Mesenchymal stem cell (in vitro differentiated cells and primary cell): ENCODE data around the gene NLRP3.

ENCODE experiments used
- DNase-seq: peaks from one replicate; pipeline ENCODE4 v3.0.0-alpha.2; 2013
- H2AFZ ChIP-seq: one replicate; pipeline ENCODE4 v1.6.1; 2013; ENCODE audit warnings: low read depth, mild to moderate bottlenecking, control low read depth, inconsistent platforms, low read length, moderate library complexity
- H2AK5ac ChIP-seq: 2 replicates; pipeline ENCODE4 v1.6.1; 2013; ENCODE audit warnings: low read length, moderate library complexity, mild to moderate bottlenecking, inconsistent platforms; ENCODE audit not compliant: severe bottlenecking
- H2BK120ac ChIP-seq: one replicate; pipeline ENCODE4 v1.6.1; 2013; ENCODE audit warnings: low read depth, mild to moderate bottlenecking, inconsistent platforms, low read length, moderate library complexity
- H2BK12ac ChIP-seq, 2 experiments: one replicate each; pipeline ENCODE4 v1.6.1; 2013; ENCODE audit warnings: inconsistent platforms in 2 of 2, low read length in 2 of 2, mild to moderate bottlenecking in 2 of 2, moderate library complexity in 2 of 2, control low read depth in 1 of 2
- H2BK15ac ChIP-seq: one replicate; pipeline ENCODE4 v1.6.1; 2013; ENCODE audit warnings: mild to moderate bottlenecking, low read depth, inconsistent platforms; ENCODE audit not compliant: poor library complexity, severe bottlenecking
- H2BK5ac ChIP-seq: 2 replicates; pipeline ENCODE4 v1.6.1; 2013; ENCODE audit warnings: low read depth, mild to moderate bottlenecking, low read length, control low read depth, inconsistent platforms; ENCODE audit not compliant: poor library complexity, severe bottlenecking
- H3K14ac ChIP-seq, 2 experiments: one replicate each; pipeline ENCODE4 v1.6.1; 2013; ENCODE audit warnings: inconsistent platforms in 2 of 2, low read length in 2 of 2, control low read depth in 1 of 2, mild to moderate bottlenecking in 1 of 2, moderate library complexity in 1 of 2
- H3K18ac ChIP-seq, 2 experiments: one replicate each; pipeline ENCODE4 v1.6.1; 2013; ENCODE audit warnings: inconsistent platforms in 2 of 2, low read length in 2 of 2, control low read depth in 1 of 2, low read depth in 1 of 2, mild to moderate bottlenecking in 1 of 2
- H3K23ac ChIP-seq, 2 experiments: one replicate each; pipeline ENCODE4 v1.6.1; 2013; ENCODE audit warnings: inconsistent platforms in 2 of 2, low read length in 2 of 2, mild to moderate bottlenecking in 2 of 2, moderate library complexity in 2 of 2, control low read depth in 1 of 2
- H3K27ac ChIP-seq: 2 replicates; pipeline ENCODE4 v1.5.1; 2013; ENCODE audit warnings: mild to moderate bottlenecking, moderate library complexity, low read length, control low read depth, inconsistent platforms; ENCODE audit not compliant: poor library complexity, severe bottlenecking
- H3K27me3 ChIP-seq, 2 experiments: 2 replicates each; pipeline versions ENCODE4 v1.6.1 to v1.7.0; 2013; ENCODE audit warnings: low read length in 2 of 2, mild to moderate bottlenecking in 2 of 2, moderate library complexity in 2 of 2, control low read depth in 1 of 2, inconsistent platforms in 1 of 2; ENCODE audit not compliant: control insufficient read depth in 1 of 2, insufficient read depth in 1 of 2
- H3K36me3 ChIP-seq, 2 experiments: 2 replicates each; pipeline versions ENCODE4 v1.6.1 to v1.7.0; 2013; ENCODE audit warnings: low read length in 2 of 2, control low read depth in 1 of 2, inconsistent platforms in 1 of 2, low read depth in 1 of 2, mild to moderate bottlenecking in 1 of 2; ENCODE audit not compliant: insufficient read depth in 2 of 2, control insufficient read depth in 1 of 2
- H3K4ac ChIP-seq, 2 experiments: one replicate each; pipeline ENCODE4 v1.6.1; 2013; ENCODE audit warnings: inconsistent platforms in 2 of 2, low read length in 2 of 2, mild to moderate bottlenecking in 2 of 2, moderate library complexity in 2 of 2, control low read depth in 1 of 2, low read depth in 1 of 2
- H3K4me1 ChIP-seq: 2 replicates; pipeline ENCODE4 v1.6.1; 2013; ENCODE audit warnings: low read depth, low read length, control low read depth; ENCODE audit not compliant: control insufficient read depth, insufficient read depth
- H3K4me2 ChIP-seq: 2 replicates; pipeline ENCODE4 v1.6.1; 2013; ENCODE audit warnings: low read length, mild to moderate bottlenecking, inconsistent platforms; ENCODE audit not compliant: poor library complexity, severe bottlenecking
- H3K4me3 ChIP-seq, 2 experiments: 2 replicates each; pipeline versions ENCODE4 v1.5.1 to v1.7.0; 2013; ENCODE audit warnings: low read length in 2 of 2, mild to moderate bottlenecking in 2 of 2, control low read depth in 1 of 2, low read depth in 1 of 2; ENCODE audit not compliant: insufficient read depth in 1 of 2
- H3K79me1 ChIP-seq: replicated peaks from 2 replicates; pipeline ENCODE4 v1.6.1; 2013; ENCODE audit warnings: mild to moderate bottlenecking, control low read depth, low read length, inconsistent platforms; ENCODE audit not compliant: poor library complexity, severe bottlenecking
- H3K9ac ChIP-seq: 2 replicates; pipeline ENCODE4 v1.7.0; 2013; ENCODE audit warnings: mild to moderate bottlenecking, low read length, moderate library complexity
- H3K9me3 ChIP-seq: 2 replicates; pipeline ENCODE4 v1.7.0; 2013; ENCODE audit warnings: mild to moderate bottlenecking, low read length; ENCODE audit not compliant: control insufficient read depth
- H4K8ac ChIP-seq: one replicate; pipeline ENCODE4 v1.6.1; 2013; ENCODE audit warnings: inconsistent platforms, mild to moderate bottlenecking, low read length, moderate library complexity
- H4K91ac ChIP-seq: one replicate; pipeline ENCODE4 v1.6.1; 2013; ENCODE audit warnings: mild to moderate bottlenecking, low read length, inconsistent platforms
- WGBS: methylation state at CpG from one replicate; pipeline ENCODE4 v1.1.7; 2013; ENCODE audit warnings: mixed read lengths; 5-methylcytosine and 5-hydroxymethylcytosine counted together

NLRP3 gene

DNA sequence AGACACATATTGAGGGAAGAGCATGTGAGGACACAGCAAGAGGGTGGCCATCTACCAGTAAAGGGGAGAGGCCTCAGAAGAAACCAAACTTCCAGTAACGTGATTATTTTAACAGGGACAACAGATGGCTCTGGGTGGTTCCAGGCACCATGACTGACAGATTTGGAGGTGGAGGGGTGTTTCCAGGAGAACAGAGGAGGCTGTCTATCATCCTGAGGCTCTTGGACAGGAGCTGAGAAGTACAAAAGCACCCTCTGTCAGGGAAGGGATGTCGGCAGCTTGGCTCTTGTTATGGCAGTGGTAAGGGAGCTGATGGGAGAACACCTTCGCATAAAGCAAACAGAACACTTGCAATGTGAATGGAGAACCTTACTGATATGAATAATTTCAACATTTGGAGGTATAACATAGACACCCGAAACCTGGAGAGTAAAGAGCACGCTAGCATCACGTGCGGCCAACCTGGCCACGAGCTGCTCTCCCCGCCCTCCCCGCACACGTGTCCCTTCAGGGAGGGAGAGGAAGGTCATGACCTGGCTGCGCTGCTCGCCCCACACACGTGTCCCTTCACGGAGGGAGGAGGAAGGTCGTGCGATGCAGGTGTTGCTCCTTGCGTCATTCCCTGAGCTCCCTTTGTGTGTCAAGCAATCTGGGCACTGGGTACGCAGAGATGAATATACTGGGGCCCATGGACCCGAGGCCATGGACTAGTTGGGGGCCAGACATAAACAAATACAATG lies 37.5 kb upstream of the NLRP3 start:
- Histone ChIP-seq H3K4me2 (no peak overlapping the region), H2BK5ac (no peak overlapping the region), H2BK120ac (no peak overlapping the region), H3K18ac (no peak overlapping the region), H3K9me3 (peaks cover 3% of the 10 kb centered on the region), H3K4me1 (no peaks in the 10 kb centered on the region), H3K4me3 (no peak overlapping the region), H3K79me1 (no peaks in the 10 kb centered on the region), H3K36me3 (no peaks in the 10 kb centered on the region), H2BK15ac (no peak overlapping the region), H4K8ac (no peak overlapping the region), H3K27ac (no peak overlapping the region), H4K91ac (no peak overlapping the region), H3K23ac (no peak overlapping the region), H3K14ac (no peak overlapping the region), H3K4ac (no peak overlapping the region), H2BK12ac (no peak overlapping the region), H2AK5ac (no peak overlapping the region), H3K27me3 (no peaks in the 10 kb centered on the region), H2AFZ (no peak overlapping the region), H3K9ac (no peak overlapping the region)
- 87% methylated on average over 19 of the region's 20 CpGs for WGBS
- DNase-seq, result no peak

DNA sequence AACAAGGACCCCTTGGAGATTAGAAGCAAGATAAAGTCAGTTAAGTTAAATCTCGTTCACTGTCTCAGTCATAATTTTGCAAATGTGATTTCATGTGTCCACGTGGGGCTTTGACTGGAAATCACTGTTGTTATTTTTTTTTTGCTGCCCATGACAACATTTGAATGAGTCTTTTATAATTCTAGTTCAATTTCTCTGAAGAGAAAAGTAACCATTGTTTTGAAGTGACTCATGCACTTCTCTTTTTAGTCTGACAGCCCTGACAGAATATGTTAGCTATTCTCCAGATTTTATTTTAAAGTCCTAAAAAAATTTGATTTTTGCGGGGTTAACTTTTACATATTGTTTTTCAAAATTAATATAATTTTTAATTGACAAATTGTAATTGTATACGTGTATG lies 30.7 kb upstream of the NLRP3 start:
- H3K4ac ChIP-seq, result no peak overlapping the region
- H3K18ac ChIP-seq, result no peak overlapping the region
- no peak overlapping the region for H2BK12ac ChIP-seq
- H2BK15ac ChIP-seq, result no peak overlapping the region
- H3K4me1 ChIP-seq, result no peaks in the 10 kb centered on the region
- H3K79me1 ChIP-seq, result no peaks in the 10 kb centered on the region
- H3K14ac ChIP-seq, result no peak overlapping the region
- no peak overlapping the region for H2BK5ac ChIP-seq
- 59% methylated on average over 3 of the region's 4 CpGs for WGBS
- no peak overlapping the region for H3K4me2 ChIP-seq
- no peak overlapping the region for H2AFZ ChIP-seq
- H2AK5ac ChIP-seq, result no peak overlapping the region
- no peak overlapping the region for H3K27ac ChIP-seq
- peaks cover 0 to 5% of the 10 kb centered on the region in 2 experiments for H3K27me3 ChIP-seq
- DNase-seq, result no peak
- H3K23ac ChIP-seq, result no peak overlapping the region
- H3K9ac ChIP-seq, result peak overlapping the region; percentile 53
- H3K4me3 ChIP-seq, result no peak overlapping the region
- no peak overlapping the region for H4K8ac ChIP-seq
- no peaks in the 10 kb centered on the region for H3K36me3 ChIP-seq
- H2BK120ac ChIP-seq, result no peak overlapping the region
- no peaks in the 10 kb centered on the region for H3K9me3 ChIP-seq
- H4K91ac ChIP-seq, result no peak overlapping the region

DNA sequence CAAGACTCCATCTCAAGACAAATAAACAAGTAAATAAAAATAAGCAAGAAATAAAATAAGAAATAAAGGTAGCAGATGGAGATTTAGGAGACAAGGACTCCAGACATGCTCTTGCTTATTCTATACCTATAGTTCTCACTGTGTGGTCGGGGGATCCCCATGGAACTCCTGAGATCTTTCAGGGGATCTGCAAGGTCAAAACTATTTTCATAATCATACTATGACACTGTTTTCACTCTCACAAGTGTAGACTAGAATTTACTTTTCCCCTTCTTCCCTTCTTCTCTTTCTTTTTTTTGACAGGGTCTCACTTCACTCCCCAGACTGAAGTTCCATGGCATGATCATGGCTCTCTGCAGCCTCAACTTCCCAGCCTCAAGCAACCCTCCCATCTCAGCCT lies 29.8 kb upstream of the NLRP3 start:
- Histone ChIP-seq H2BK5ac (no peak overlapping the region), H2BK12ac (no peak overlapping the region), H3K4me2 (no peak overlapping the region), H2BK15ac (no peak overlapping the region), H3K23ac (no peak overlapping the region), H3K9me3 (no peaks in the 10 kb centered on the region), H3K18ac (no peak overlapping the region), H2BK120ac (no peak overlapping the region), H3K9ac (no peak overlapping the region), H4K91ac (no peak overlapping the region), H2AFZ (no peak overlapping the region), H4K8ac (no peak overlapping the region), H3K27ac (no peak overlapping the region), H3K14ac (no peak overlapping the region), H3K4me1 (peaks cover 1% of the 10 kb centered on the region), H3K79me1 (no peaks in the 10 kb centered on the region), H3K4me3 (no peak overlapping the region), H3K27me3 (peaks cover 0 to 5% of the 10 kb centered on the region in 2 experiments), H2AK5ac (no peak overlapping the region), H3K36me3 (no peaks in the 10 kb centered on the region), H3K4ac (no peak overlapping the region)
- 74% methylated on average over 1 of the region's 1 CpG for WGBS
- DNase-seq, result no peak

DNA sequence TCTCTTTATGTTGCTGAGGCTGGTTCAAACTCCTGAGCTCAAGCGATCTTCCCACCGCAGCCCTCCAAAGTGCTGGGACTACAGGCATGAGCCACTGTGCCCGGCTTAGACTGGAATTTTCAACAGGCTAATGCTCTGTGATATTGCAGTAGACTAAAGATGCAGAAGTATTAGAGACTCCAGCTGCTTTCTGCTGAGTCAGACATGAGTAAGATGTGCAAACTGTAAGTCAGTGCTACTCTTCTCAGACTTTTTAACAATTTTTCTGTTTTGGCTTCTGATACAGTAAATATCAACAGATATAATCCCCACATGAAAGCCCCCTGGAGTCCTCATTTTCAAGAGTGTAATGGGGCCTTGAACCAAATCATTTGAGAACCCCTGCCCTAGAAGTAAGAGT lies 29.3 kb upstream of the NLRP3 start:
- peak; percentile 24 for DNase-seq
- Histone ChIP-seq H3K4me3 (no peak overlapping the region), H3K14ac (no peak overlapping the region), H2BK120ac (no peak overlapping the region), H3K9ac (peak overlapping the region; percentile 55), H4K91ac (no peak overlapping the region), H2BK5ac (no peak overlapping the region), H3K27ac (no peak overlapping the region), H2BK12ac (no peak overlapping the region), H3K4me2 (no peak overlapping the region), H3K9me3 (no peaks in the 10 kb centered on the region), H2BK15ac (no peak overlapping the region), H3K23ac (no peak overlapping the region), H2AK5ac (no peak overlapping the region), H3K36me3 (no peaks in the 10 kb centered on the region), H3K27me3 (peaks cover 0 to 5% of the 10 kb centered on the region in 2 experiments), H3K79me1 (no peaks in the 10 kb centered on the region), H4K8ac (no peak overlapping the region), H3K18ac (no peak overlapping the region), H3K4ac (no peak overlapping the region), H3K4me1 (peaks cover 1% of the 10 kb centered on the region), H2AFZ (no peak overlapping the region)
- WGBS, result 89% methylated on average over 3 of the region's 3 CpGs
